Parathyroid adenoma (tissue), 2 donors: Measurements from ENCODE around the gene MAGI2.

Experiments used
- H2AFZ ChIP-seq: fragments of 300-600 bp; sonication (generic); one replicate; pipeline ENCODE4 v1.7.0; 2017; ENCODE audit warnings: antibody characterized with exemption, mild to moderate bottlenecking
- H3K27ac ChIP-seq: fragments of 300-600 bp; sonication (generic); one replicate; pipeline ENCODE4 v1.7.0; 2017
- H3K27me3 ChIP-seq: fragments of 300-600 bp; sonication (generic); one replicate; pipeline ENCODE4 v1.7.0; 2017; ENCODE audit warnings: low read length; ENCODE audit not compliant: control insufficient read depth, insufficient read depth
- H3K36me3 ChIP-seq: fragments of 300-600 bp; sonication (generic); one replicate; pipeline ENCODE4 v1.7.0; 2017; ENCODE audit warnings: low read length; ENCODE audit not compliant: control insufficient read depth, insufficient read depth
- H3K4me1 ChIP-seq: fragments of 300-600 bp; sonication (generic); one replicate; pipeline ENCODE4 v1.7.0; 2017; ENCODE audit warnings: control low read depth
- H3K4me2 ChIP-seq: fragments of 300-600 bp; sonication (generic); one replicate; pipeline ENCODE4 v1.7.0; 2017; ENCODE audit warnings: low read length
- H3K4me3 ChIP-seq: fragments of 300-600 bp; sonication (generic); one replicate; pipeline ENCODE4 v1.7.0; 2017; ENCODE audit warnings: low read depth, low read length
- H3K79me2 ChIP-seq: fragments of 300-600 bp; sonication (generic); one replicate; pipeline ENCODE4 v1.7.0; 2017; ENCODE audit warnings: control low read depth
- H3K9ac ChIP-seq: fragments of 300-600 bp; sonication (generic); one replicate; pipeline ENCODE4 v1.7.0; 2017; ENCODE audit warnings: mild to moderate bottlenecking
- H3K9me3 ChIP-seq: fragments of 300-600 bp; sonication (generic); one replicate; pipeline ENCODE4 v1.7.0; 2017; ENCODE audit warnings: low read length; ENCODE audit not compliant: control insufficient read depth
- TF ChIP-seq, protein P1 (sequence below): fragments of 300-600 bp; sonication (generic); IDR thresholded peaks from one replicate; pipeline ENCODE4 v1.7.0; 2017; ENCODE audit warnings: antibody characterized with exemption, mild to moderate bottlenecking
- donor health status: primary hyperparathyroidism.

MAGI2 gene

DNA sequence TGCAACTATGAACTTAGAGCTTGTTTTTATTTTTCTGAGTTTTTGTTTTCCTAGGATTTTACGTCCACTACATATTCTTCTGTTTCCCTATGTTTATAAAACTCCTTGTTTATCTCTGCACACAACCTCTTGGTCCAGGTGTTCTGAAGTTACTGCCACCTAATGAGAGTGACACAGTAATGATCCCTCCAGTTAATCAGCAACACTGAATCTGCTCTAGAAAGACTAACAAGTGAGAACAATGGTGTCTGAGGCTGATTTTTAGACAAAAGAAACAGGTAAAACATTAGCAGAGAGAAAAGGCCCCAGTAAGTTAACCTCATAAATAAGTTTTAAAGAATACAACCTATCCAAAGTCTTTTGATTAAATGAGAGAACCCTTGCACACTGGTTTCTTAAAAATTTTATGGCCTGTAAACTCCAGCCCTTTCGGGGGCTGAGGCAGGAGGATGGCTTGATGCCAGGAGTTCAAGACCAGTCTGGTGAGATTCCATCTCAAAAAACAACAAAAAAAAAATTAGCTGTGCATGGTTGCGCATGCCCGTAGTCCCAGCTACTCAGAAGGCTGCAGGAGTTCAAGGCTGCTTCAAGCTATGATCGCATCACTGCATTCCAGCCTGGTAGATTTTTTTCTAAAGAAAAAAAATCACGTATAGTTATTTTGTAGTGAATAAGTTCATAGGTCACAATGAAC, 397.6 kb downstream of the MAGI2 start:
- Histone ChIP-seq H3K9ac (no peak overlapping the region), H3K27ac (peak overlapping the region; percentile 16), H3K36me3 (no peaks in the 10 kb centered on the region), H3K4me3 (no peak overlapping the region), H3K4me2 (no peak overlapping the region), H3K9me3 (no peaks in the 10 kb centered on the region), H3K4me1 (no peaks in the 10 kb centered on the region), H3K27me3 (no peaks in the 10 kb centered on the region), H3K79me2 (no peaks in the 10 kb centered on the region), H2AFZ (peak overlapping the region; percentile 38)
- TF ChIP-seq, protein P1, sequence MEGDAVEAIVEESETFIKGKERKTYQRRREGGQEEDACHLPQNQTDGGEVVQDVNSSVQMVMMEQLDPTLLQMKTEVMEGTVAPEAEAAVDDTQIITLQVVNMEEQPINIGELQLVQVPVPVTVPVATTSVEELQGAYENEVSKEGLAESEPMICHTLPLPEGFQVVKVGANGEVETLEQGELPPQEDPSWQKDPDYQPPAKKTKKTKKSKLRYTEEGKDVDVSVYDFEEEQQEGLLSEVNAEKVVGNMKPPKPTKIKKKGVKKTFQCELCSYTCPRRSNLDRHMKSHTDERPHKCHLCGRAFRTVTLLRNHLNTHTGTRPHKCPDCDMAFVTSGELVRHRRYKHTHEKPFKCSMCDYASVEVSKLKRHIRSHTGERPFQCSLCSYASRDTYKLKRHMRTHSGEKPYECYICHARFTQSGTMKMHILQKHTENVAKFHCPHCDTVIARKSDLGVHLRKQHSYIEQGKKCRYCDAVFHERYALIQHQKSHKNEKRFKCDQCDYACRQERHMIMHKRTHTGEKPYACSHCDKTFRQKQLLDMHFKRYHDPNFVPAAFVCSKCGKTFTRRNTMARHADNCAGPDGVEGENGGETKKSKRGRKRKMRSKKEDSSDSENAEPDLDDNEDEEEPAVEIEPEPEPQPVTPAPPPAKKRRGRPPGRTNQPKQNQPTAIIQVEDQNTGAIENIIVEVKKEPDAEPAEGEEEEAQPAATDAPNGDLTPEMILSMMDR = no peak

DNA sequence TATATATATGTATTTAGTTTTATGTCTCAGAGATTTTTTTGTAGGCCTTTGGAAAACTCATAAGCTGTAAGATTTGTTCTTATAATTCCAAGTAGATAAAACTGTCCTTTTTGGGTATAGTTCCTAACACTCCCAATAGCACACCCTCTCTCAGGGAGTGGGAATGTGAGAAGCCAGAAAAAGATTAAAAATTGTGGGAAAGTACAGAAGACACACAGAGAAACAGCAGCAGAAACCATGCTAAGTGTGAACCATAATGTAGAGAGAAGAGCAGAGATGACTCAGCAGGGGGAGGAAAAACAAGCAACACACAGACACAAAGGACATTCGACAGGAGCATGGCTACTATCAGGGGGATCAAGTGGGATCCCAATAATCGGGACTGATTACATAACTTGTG, 401.6 kb downstream of the MAGI2 start:
- H3K4me3 ChIP-seq = no peak overlapping the region
- H3K4me1 ChIP-seq = no peaks in the 10 kb centered on the region
- no peak overlapping the region for H2AFZ ChIP-seq
- TF ChIP-seq, protein P1 = no peak
- H3K27me3 ChIP-seq = no peaks in the 10 kb centered on the region
- no peak overlapping the region for H3K27ac ChIP-seq
- no peaks in the 10 kb centered on the region for H3K79me2 ChIP-seq
- no peaks in the 10 kb centered on the region for H3K36me3 ChIP-seq
- no peak overlapping the region for H3K9ac ChIP-seq
- no peaks in the 10 kb centered on the region for H3K9me3 ChIP-seq
- H3K4me2 ChIP-seq = no peak overlapping the region

DNA sequence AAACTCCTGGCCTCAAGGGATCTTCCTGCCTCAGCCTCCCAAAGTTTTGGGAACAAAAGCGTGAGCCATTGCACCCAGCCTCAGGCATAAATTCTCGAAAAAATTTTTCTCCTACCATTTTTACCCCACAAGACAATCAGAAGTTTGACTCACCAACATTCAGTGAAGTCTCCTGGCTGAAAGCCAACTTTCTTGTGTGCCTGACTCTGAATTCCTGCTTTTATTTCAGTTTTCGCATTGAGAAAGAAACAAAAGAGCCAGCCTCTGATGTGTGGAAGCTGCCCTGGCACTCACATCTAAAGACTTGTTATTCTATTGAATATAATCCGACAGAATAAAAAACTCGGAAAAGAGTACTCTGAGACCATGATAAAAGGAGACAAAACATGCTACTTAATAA, 402.9 kb downstream of the MAGI2 start:
- no peaks in the 10 kb centered on the region for H3K27me3 ChIP-seq
- H3K9ac ChIP-seq = no peak overlapping the region
- H3K4me2 ChIP-seq = no peak overlapping the region
- H3K79me2 ChIP-seq = no peaks in the 10 kb centered on the region
- TF ChIP-seq, protein P1 = no peak
- H3K36me3 ChIP-seq = no peaks in the 10 kb centered on the region
- no peak overlapping the region for H2AFZ ChIP-seq
- H3K4me1 ChIP-seq = no peaks in the 10 kb centered on the region
- no peak overlapping the region for H3K4me3 ChIP-seq
- H3K9me3 ChIP-seq = no peaks in the 10 kb centered on the region
- no peak overlapping the region for H3K27ac ChIP-seq

DNA sequence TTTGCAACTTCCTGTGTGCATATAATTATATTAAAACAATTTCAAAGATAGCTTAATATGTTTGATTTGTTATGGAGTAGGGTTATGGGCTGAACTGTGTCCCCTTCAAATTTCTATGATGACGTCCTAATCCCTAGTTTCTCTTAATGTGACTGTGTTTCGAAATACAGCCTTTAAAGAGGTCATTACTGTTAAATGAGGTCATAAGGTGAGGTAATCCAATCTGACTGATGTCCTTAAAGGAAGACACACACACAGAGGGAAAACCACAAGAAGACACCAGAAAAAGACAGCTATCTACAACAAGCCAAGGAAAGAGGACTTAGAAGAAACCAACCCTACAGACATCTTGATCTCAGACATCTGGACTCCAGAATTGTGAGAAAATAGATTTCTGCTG, 407.4 kb downstream of the MAGI2 start:
- Histone ChIP-seq H2AFZ (no peak overlapping the region), H3K36me3 (no peaks in the 10 kb centered on the region), H3K9ac (no peak overlapping the region), H3K4me2 (no peak overlapping the region), H3K4me3 (no peak overlapping the region), H3K79me2 (no peaks in the 10 kb centered on the region), H3K27ac (no peak overlapping the region), H3K9me3 (no peaks in the 10 kb centered on the region), H3K4me1 (no peaks in the 10 kb centered on the region), H3K27me3 (no peaks in the 10 kb centered on the region)
- TF ChIP-seq, protein P1 = no peak

DNA sequence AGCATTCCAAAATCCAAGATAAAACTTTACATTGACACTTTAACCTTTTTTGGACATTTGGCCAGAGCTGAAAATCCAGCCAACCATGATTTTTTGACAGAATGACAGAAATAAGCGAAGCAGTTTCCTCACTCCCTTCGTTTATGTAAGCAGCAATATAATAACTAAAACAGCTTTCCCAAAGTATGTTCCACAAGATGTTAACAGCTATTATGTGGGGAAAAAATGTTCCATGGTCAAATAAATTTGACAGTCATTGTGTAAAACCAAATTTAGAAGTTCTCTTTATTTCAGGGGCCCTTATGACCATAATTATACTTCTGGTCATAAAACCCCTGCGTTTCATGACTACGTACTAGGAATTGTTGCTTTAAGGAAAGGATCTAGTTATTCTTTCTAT, 416.5 kb downstream of the MAGI2 start:
- TF ChIP-seq, protein P1 = no peak
- no peaks in the 10 kb centered on the region for H3K4me1 ChIP-seq
- H3K27me3 ChIP-seq = no peaks in the 10 kb centered on the region
- no peaks in the 10 kb centered on the region for H3K79me2 ChIP-seq
- H3K36me3 ChIP-seq = no peaks in the 10 kb centered on the region
- H3K9me3 ChIP-seq = no peaks in the 10 kb centered on the region
- H3K9ac ChIP-seq = no peak overlapping the region
- no peak overlapping the region for H3K27ac ChIP-seq
- H3K4me2 ChIP-seq = no peak overlapping the region
- no peak overlapping the region for H2AFZ ChIP-seq
- no peak overlapping the region for H3K4me3 ChIP-seq
